HCT116 (cell line): ENCODE data around the gene PRPS1. TPM values are rescaled to one million over a fixed set of nuclear protein-coding genes. Genes with fewer than 3 reads are reported as not detected.

ENCODE experiments used
- ATAC-seq: fragments of 200-7000 bp; cut with Tn5 transposase; 2 replicates; pipeline ENCODE4 v1.9.1; 2020; ENCODE audit warnings: mild to moderate bottlenecking, moderate library complexity
- BruUV-seq: library from RNA; stranded (reverse); fragments of 400-500 nt; replicated peaks from 2 replicates; lab custom pipeline; 2021; lab: Mats Ljungman, UMichigan
- CTCF ChIA-PET: fragments of 300-600 bp; sonication (Branson Sonifier 250); formaldehyde crosslinking; loops from one replicate; lab custom pipeline; 2021; ENCODE audit warnings: antibody characterized with exemption; lab: Charles Lee
- POLR2A ChIA-PET: fragments of 300-600, 350-600 bp; sonication (Branson Sonifier 250); formaldehyde crosslinking; loops from one replicate; lab custom pipeline; 2021; ENCODE audit warnings: antibody characterized with exemption; lab: Charles Lee
- RAD21 ChIA-PET, 2 experiments: fragments of 300-600 bp; sonication (Branson Sonifier 250); formaldehyde crosslinking; loops; one replicate each; lab custom pipeline; 2023; ENCODE audit warnings: low total read pairs in 2 of 2; ENCODE audit not compliant: uncharacterized antibody in 2 of 2, unreplicated experiment in 2 of 2, low non-redundant PET in 1 of 2; lab: Charles Lee
- DNase-seq: peaks from one replicate; pipeline ENCODE4 v3.0.0-alpha.2; 2010; ENCODE audit warnings: low read depth, low spot score
- H2AFZ ChIP-seq: fragments of 200-600 bp; shearing (Covaris generic), sonication (generic); 2 replicates; pipeline ENCODE4 v1.6.1; 2017; ENCODE audit warnings: low read depth, mixed run types, mixed read lengths, antibody characterized with exemption, low read length; ENCODE audit not compliant: poor library complexity, severe bottlenecking
- H3K27ac ChIP-seq: 2 replicates; pipeline ENCODE4 v1.5.1; 2012; ENCODE audit warnings: low read depth, low read length
- H3K27me3 ChIP-seq: fragments of 200-600 bp; sonication (generic); 2 replicates; pipeline ENCODE4 v1.6.1; 2016; ENCODE audit warnings: mixed run types, low read length, mixed read lengths; ENCODE audit not compliant: insufficient read depth
- H3K36me3 ChIP-seq, 2 experiments: fragments of 200-500 bp in 1 of 2; fragments of 200-600 bp in 1 of 2; sonication (Bioruptor generic) in 1 of 2; sonication (generic) in 1 of 2; 2 replicates each; pipeline versions ENCODE4 v1.5.1 to v1.6.1; 2014 to 2016; ENCODE audit warnings: low read length in 2 of 2, inconsistent platforms in 1 of 2, mixed read lengths in 1 of 2, mixed run types in 1 of 2; ENCODE audit not compliant: insufficient read depth in 2 of 2, control insufficient read depth in 1 of 2
- H3K4me1 ChIP-seq, 2 experiments: fragments of 200-600 bp in 1 of 2; sonication (generic) in 1 of 2; 2 replicates each; pipeline versions ENCODE4 v1.5.1 to v1.6.1; 2012 to 2017; ENCODE audit warnings: low read length in 2 of 2, inconsistent platforms in 1 of 2, mild to moderate bottlenecking in 1 of 2, mixed read lengths in 1 of 2, mixed run types in 1 of 2, moderate library complexity in 1 of 2; ENCODE audit not compliant: insufficient read depth in 2 of 2, control insufficient read depth in 1 of 2
- H3K4me2 ChIP-seq: fragments of 200-600 bp; sonication (generic); 2 replicates; pipeline ENCODE4 v1.6.1; 2017; ENCODE audit warnings: mixed run types, low read length, mixed read lengths
- H3K4me3 ChIP-seq, 2 experiments: fragments of 200-600 bp in 1 of 2; sonication (generic) in 1 of 2; replicated peaks in 1 of 2; 2 replicates each; pipeline ENCODE4 v1.5.1; 2011 to 2016; ENCODE audit warnings: low read length in 2 of 2, control low read depth in 1 of 2, low read depth in 1 of 2, mild to moderate bottlenecking in 1 of 2, mixed read lengths in 1 of 2, mixed run types in 1 of 2
- H3K79me2 ChIP-seq: fragments of 200-600 bp; sonication (generic); 2 replicates; pipeline ENCODE4 v1.6.1; 2017; ENCODE audit warnings: mild to moderate bottlenecking, mixed run types, low read length, moderate library complexity, mixed read lengths; ENCODE audit not compliant: insufficient read depth
- H3K9ac ChIP-seq: fragments of 200-600 bp; sonication (generic); 2 replicates; pipeline ENCODE4 v1.6.1; 2016; ENCODE audit warnings: low read length, mixed read lengths
- H3K9me2 ChIP-seq: fragments of 200-600 bp; sonication (generic), shearing (Covaris generic); 2 replicates; pipeline ENCODE4 v1.6.1; 2017; ENCODE audit warnings: mixed run types, mild to moderate bottlenecking, moderate library complexity; ENCODE audit not compliant: insufficient read depth
- H3K9me3 ChIP-seq, 2 experiments: fragments of 200-500 bp in 1 of 2; fragments of 200-600 bp in 1 of 2; sonication (Bioruptor generic) in 1 of 2; sonication (generic) in 1 of 2; 2 replicates each; pipeline ENCODE4 v1.6.1; 2014 to 2017; ENCODE audit warnings: low read length in 2 of 2, mixed read lengths in 2 of 2, inconsistent platforms in 1 of 2, low read depth in 1 of 2, mild to moderate bottlenecking in 1 of 2, mixed run types in 1 of 2, moderate library complexity in 1 of 2; ENCODE audit not compliant: control insufficient read depth in 1 of 2, insufficient read depth in 1 of 2
- H4K20me1 ChIP-seq: fragments of 200-600 bp; sonication (generic), shearing (Covaris generic); 2 replicates; pipeline ENCODE4 v1.6.1; 2017; ENCODE audit warnings: mixed run types, mild to moderate bottlenecking, moderate library complexity; ENCODE audit not compliant: insufficient read depth
- CBX3 ChIP-seq: IDR thresholded peaks from 2 replicates; pipeline ENCODE4 v1.6.1; 2012; ENCODE audit warnings: low read depth
- CEBPB ChIP-seq: IDR thresholded peaks from 2 replicates; pipeline ENCODE4 v1.6.1; 2012; ENCODE audit warnings: low read depth
- ELF1 ChIP-seq: IDR thresholded peaks from 2 replicates; pipeline ENCODE4 v1.6.1; 2012; ENCODE audit warnings: low read depth, borderline replicate concordance
- EZH2phosphoT487 ChIP-seq: fragments of 200-600 bp; IDR thresholded peaks from 2 replicates; pipeline ENCODE4 v1.6.1; 2018; ENCODE audit warnings: antibody characterized with exemption, borderline replicate concordance
- JUND ChIP-seq: IDR thresholded peaks from 2 replicates; pipeline ENCODE4 v1.6.1; 2012
- POLR2A ChIP-seq: IDR thresholded peaks from 2 replicates; pipeline ENCODE4 v1.7.0; 2011; ENCODE audit warnings: borderline replicate concordance; ENCODE audit not compliant: insufficient read depth, insufficient read length; ENCODE audit errors: extremely low read depth
- POLR2AphosphoS5 ChIP-seq: IDR thresholded peaks from 2 replicates; pipeline ENCODE4 v1.6.1; 2011; ENCODE audit warnings: mild to moderate bottlenecking, low read depth, low read length, moderate library complexity
- SP1 ChIP-seq: IDR thresholded peaks from 2 replicates; pipeline ENCODE4 v1.6.1; 2012; ENCODE audit warnings: low read depth
- YY1 ChIP-seq: IDR thresholded peaks from 2 replicates; pipeline ENCODE4 v1.6.1; 2011; ENCODE audit warnings: low read length, low read depth, moderate library complexity, mild to moderate bottlenecking; ENCODE audit not compliant: insufficient replicate concordance; ENCODE audit errors: extremely low read depth
- ZFX ChIP-seq: fragments of 450-650 bp; IDR thresholded peaks from 2 replicates; pipeline ENCODE4 v1.6.1; 2017
- ZNF274 ChIP-seq: fragments of 200-500 bp; sonication (Bioruptor generic); IDR thresholded peaks from 2 replicates; pipeline ENCODE4 v1.6.1; 2014; ENCODE audit warnings: mild to moderate bottlenecking, low read depth, low read length, inconsistent platforms
- intact Hi-C: fragments of 100-400 bp; cut with micrococcal nuclease; formaldehyde crosslinking; loops from 2 replicates; pipeline ENCODE4 v1.10.0; 2022
- total RNA-seq: library from RNA; stranded (reverse); gene quantifications from one replicate; pipeline ENCODE4 v1.2.1, GENCODE V29; 2021; ENCODE audit not compliant: unreplicated experiment
- TF ChIP-seq, protein P1 (sequence below): IDR thresholded peaks from 2 replicates; pipeline ENCODE4 v1.6.1; 2012
- TF ChIP-seq, protein P2 (sequence below): IDR thresholded peaks from 2 replicates; pipeline ENCODE4 v1.6.1; 2011; ENCODE audit warnings: mild to moderate bottlenecking, low read length, moderate library complexity; ENCODE audit not compliant: insufficient replicate concordance; ENCODE audit errors: extremely low read depth
- TF ChIP-seq, protein P3 (sequence below): IDR thresholded peaks from 2 replicates; pipeline ENCODE4 v1.6.1; 2012
- TF ChIP-seq, protein P4 (sequence below): IDR thresholded peaks from 2 replicates; pipeline ENCODE4 v1.6.1; 2012; ENCODE audit warnings: low read depth
- TF ChIP-seq, protein P5 (sequence below), 3 experiments: fragments of 200-600 bp in 1 of 3; sonication (generic) in 1 of 3; IDR thresholded peaks in 2 of 3; conservative IDR thresholded peaks in 1 of 3; 2 replicates each; pipeline ENCODE4 v1.5.1; 2012 to 2017; ENCODE audit warnings: low read depth in 2 of 3, low read length in 2 of 3, antibody characterized with exemption in 1 of 3, borderline replicate concordance in 1 of 3, control low read depth in 1 of 3, mild to moderate bottlenecking in 1 of 3, mixed read lengths in 1 of 3, mixed run types in 1 of 3, moderate library complexity in 1 of 3; ENCODE audit not compliant: insufficient read depth in 1 of 3

PRPS1 gene
- total RNA-seq, 1 experiment from 2014 or later, result 62.6 TPM

DNA sequence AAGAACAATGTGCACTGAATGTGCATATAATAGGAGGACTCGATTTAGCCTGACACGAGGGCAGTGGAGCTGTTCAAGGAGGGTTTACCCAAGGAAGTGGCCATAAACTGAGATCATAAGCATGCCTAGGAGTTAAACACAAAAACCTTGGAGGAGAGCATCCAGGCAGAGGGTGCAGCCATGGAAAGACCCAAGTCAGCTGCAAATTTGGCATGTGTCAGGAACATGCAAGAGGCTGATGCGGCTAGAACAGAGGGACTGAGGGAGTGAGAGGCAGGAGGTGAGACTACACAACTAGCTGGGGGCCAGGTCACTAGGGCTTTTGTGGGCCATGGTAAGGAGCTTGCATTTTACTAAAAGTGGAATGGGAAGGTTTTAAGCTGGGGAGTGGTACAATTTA is 55.6 kb downstream of the PRPS1 start:
- RAD21 ChIA-PET, result no interaction called here
- Histone ChIP-seq H3K27ac (no peak overlapping the region), H3K79me2 (no peaks in the 10 kb centered on the region), H3K36me3 (no peaks in the 10 kb centered on the region), H3K4me2 (no peak overlapping the region), H2AFZ (no peak overlapping the region), H3K4me3 (no peak overlapping the region), H3K9me2 (no peaks in the 10 kb centered on the region), H3K27me3 (no peaks in the 10 kb centered on the region), H4K20me1 (no peaks in the 10 kb centered on the region), H3K4me1 (peaks cover 5 to 14% of the 10 kb centered on the region in 2 experiments; a peak in 3 of 4 replicates), H3K9me3 (no peaks in the 10 kb centered on the region), H3K9ac (no peak overlapping the region)
- intact Hi-C loops, result no loop called here
- no peak for DNase-seq
- POLR2A ChIA-PET, result interaction anchor here (0.6 kb wide), 1 partner anchor 11 kb away, joined by 3 read pairs; no protein-coding TSS in a partner anchor
- ATAC-seq, result no peak
- CTCF ChIA-PET, result no interaction called here
- TF ChIP-seq EZH2phosphoT487 (no peak), YY1 (no peak), POLR2A (no peak), CEBPB (no peak), ZNF274 (no peak), POLR2AphosphoS5 (no peak), JUND (no peak), CBX3 (no peak), SP1 (no peak), ZFX (no peak), ELF1 (no peak)
- TF ChIP-seq, protein P1, sequence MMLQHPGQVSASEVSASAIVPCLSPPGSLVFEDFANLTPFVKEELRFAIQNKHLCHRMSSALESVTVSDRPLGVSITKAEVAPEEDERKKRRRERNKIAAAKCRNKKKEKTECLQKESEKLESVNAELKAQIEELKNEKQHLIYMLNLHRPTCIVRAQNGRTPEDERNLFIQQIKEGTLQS, result no peak
- TF ChIP-seq, protein P2, sequence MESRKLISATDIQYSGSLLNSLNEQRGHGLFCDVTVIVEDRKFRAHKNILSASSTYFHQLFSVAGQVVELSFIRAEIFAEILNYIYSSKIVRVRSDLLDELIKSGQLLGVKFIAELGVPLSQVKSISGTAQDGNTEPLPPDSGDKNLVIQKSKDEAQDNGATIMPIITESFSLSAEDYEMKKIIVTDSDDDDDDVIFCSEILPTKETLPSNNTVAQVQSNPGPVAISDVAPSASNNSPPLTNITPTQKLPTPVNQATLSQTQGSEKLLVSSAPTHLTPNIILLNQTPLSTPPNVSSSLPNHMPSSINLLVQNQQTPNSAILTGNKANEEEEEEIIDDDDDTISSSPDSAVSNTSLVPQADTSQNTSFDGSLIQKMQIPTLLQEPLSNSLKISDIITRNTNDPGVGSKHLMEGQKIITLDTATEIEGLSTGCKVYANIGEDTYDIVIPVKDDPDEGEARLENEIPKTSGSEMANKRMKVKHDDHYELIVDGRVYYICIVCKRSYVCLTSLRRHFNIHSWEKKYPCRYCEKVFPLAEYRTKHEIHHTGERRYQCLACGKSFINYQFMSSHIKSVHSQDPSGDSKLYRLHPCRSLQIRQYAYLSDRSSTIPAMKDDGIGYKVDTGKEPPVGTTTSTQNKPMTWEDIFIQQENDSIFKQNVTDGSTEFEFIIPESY, result no peak
- TF ChIP-seq, protein P3, sequence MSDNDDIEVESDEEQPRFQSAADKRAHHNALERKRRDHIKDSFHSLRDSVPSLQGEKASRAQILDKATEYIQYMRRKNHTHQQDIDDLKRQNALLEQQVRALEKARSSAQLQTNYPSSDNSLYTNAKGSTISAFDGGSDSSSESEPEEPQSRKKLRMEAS, result no peak
- TF ChIP-seq, protein P4, sequence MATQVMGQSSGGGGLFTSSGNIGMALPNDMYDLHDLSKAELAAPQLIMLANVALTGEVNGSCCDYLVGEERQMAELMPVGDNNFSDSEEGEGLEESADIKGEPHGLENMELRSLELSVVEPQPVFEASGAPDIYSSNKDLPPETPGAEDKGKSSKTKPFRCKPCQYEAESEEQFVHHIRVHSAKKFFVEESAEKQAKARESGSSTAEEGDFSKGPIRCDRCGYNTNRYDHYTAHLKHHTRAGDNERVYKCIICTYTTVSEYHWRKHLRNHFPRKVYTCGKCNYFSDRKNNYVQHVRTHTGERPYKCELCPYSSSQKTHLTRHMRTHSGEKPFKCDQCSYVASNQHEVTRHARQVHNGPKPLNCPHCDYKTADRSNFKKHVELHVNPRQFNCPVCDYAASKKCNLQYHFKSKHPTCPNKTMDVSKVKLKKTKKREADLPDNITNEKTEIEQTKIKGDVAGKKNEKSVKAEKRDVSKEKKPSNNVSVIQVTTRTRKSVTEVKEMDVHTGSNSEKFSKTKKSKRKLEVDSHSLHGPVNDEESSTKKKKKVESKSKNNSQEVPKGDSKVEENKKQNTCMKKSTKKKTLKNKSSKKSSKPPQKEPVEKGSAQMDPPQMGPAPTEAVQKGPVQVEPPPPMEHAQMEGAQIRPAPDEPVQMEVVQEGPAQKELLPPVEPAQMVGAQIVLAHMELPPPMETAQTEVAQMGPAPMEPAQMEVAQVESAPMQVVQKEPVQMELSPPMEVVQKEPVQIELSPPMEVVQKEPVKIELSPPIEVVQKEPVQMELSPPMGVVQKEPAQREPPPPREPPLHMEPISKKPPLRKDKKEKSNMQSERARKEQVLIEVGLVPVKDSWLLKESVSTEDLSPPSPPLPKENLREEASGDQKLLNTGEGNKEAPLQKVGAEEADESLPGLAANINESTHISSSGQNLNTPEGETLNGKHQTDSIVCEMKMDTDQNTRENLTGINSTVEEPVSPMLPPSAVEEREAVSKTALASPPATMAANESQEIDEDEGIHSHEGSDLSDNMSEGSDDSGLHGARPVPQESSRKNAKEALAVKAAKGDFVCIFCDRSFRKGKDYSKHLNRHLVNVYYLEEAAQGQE, result no peak
- TF ChIP-seq, protein P5, sequence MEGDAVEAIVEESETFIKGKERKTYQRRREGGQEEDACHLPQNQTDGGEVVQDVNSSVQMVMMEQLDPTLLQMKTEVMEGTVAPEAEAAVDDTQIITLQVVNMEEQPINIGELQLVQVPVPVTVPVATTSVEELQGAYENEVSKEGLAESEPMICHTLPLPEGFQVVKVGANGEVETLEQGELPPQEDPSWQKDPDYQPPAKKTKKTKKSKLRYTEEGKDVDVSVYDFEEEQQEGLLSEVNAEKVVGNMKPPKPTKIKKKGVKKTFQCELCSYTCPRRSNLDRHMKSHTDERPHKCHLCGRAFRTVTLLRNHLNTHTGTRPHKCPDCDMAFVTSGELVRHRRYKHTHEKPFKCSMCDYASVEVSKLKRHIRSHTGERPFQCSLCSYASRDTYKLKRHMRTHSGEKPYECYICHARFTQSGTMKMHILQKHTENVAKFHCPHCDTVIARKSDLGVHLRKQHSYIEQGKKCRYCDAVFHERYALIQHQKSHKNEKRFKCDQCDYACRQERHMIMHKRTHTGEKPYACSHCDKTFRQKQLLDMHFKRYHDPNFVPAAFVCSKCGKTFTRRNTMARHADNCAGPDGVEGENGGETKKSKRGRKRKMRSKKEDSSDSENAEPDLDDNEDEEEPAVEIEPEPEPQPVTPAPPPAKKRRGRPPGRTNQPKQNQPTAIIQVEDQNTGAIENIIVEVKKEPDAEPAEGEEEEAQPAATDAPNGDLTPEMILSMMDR (IDR thresholded peaks at IDR 0.05 in 2 of 3, conservative IDR thresholded peaks at IDR 0.05 in 1 of 3; ENCODE audit: borderline replicate concordance in 1 of 3, insufficient read depth in 1 of 3, low read depth in 2 of 3, low read length in 2 of 3), result no peak
- no TSS peak for BruUV-seq
